HG03064 (cell line): ENCODE data around the gene MRC1.

ENCODE experiments used
- ATAC-seq: cut with Tn5 transposase; IDR thresholded peaks from one replicate; pipeline ENCODE4 v1.9.1; 2021; ENCODE audit warnings: low read depth; ENCODE audit not compliant: unreplicated experiment

Gene MRC1

GRCh38 chr10:17795083-17795482 is 14.1 kb upstream of the MRC1 start:
- no peak for ATAC-seq

DNA sequence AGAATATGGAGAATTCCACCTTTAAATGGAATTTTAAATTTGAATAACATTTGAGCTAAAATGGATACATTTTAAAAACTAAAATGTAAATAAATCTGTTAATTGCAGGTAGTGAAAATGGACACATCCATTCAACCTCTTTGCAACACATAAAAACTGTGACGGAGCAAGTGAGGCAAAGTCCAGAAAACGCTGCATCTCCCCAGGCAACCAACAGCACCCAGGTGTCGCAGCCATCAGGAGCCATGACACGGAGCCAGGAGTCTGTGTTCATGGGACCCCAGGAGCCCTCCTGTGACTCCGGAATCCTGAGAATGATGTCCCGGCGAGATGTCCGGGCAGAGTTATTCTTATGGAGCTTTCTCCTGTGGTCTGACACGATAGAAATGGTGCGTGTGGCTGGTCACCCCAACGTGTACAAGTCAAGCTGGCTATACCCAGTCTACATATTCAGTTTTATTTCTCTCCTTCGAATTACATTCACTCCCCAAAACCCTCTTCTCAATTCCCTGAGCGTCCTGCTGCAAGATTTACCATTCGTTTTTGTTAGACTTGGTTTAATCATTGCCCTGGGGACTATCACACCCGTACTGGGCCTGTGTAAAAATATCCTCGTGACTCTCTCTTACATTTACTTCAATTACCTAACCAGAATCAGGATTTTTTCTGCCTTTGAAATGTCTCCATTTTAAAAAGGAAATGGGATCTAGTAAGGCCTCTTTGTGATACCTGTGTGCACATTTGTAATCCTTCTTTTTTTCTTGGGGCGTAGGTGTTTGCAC is 13.1 kb upstream of the MRC1 start:
- ATAC-seq = no peak

GRCh38 chr10:17801507-17801906 is 7.6 kb upstream of the MRC1 start:
- no peak for ATAC-seq

GRCh38 chr10:17802350-17802749 is 6.8 kb upstream of the MRC1 start:
- ATAC-seq = no peak

DNA sequence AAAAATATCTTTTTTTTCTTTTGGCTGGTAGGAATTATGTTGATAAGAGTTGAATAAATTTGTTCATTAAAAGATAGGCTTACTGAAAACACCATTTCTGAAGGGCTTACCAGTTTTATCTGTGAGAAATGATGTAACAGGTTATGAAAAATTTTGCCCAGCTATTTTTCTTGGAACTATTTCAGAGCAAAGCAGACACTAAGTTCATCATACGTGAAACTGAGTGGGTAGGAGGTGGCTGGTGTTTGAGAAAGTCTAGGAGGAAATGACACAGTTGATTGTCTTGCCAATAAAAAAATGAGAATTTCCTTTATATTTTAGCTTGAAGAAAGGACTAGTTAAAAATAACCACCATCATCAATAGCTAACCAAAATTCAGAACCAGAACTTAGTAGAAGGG is 6.2 kb upstream of the MRC1 start:
- ATAC-seq = no peak

DNA sequence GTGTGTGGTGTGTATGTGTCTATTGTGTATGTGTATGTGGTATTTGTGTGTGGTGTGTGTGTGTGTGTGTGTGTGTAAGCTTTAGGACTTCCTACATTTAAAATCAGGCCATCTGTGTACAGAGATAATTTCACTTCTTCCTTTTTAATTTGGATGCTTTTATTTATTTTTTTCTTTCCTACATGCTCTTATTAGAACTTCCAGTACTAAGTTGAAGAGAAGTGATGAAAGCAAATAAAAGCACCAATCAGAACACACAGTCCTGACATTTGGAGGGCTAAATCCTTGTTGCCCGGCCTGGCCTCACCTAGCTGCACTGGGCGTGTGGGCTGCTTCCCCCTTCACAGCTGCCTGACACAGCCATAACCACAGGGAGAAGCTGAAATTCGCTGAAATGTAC is 3.8 kb upstream of the MRC1 start:
- ATAC-seq = no peak

DNA sequence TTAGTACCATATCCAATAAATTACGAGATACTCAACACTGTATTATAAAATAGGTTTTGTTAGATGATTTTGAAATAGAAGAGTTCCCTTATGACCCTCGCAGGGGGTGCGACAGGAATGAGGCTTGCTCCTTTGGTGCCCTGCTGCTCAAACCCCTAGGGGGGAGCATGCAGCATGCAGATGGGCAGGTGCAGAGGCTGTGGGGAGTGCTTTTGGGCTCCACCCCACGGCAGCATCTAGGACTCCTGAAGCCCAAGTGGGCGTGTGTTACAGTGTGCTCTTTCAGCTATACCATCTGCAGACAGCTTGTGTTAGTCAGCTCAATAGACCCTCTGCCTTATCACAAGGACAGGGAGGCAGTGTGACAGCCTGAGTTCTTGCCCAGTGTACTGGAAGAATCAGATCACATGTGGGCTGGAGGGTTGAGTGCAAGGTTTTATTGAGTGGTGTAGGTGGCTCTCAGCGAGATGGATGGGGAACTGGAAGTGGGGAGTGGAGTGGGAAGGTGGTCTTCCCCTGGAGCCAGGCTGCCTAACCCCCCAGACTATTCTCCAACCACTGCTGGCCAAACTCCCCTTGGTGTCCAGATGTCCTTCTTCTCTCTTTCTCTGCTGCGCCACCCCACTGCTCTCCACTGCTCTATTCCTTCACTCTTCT is 3.1 kb upstream of the MRC1 start:
- ATAC-seq = no peak

DNA sequence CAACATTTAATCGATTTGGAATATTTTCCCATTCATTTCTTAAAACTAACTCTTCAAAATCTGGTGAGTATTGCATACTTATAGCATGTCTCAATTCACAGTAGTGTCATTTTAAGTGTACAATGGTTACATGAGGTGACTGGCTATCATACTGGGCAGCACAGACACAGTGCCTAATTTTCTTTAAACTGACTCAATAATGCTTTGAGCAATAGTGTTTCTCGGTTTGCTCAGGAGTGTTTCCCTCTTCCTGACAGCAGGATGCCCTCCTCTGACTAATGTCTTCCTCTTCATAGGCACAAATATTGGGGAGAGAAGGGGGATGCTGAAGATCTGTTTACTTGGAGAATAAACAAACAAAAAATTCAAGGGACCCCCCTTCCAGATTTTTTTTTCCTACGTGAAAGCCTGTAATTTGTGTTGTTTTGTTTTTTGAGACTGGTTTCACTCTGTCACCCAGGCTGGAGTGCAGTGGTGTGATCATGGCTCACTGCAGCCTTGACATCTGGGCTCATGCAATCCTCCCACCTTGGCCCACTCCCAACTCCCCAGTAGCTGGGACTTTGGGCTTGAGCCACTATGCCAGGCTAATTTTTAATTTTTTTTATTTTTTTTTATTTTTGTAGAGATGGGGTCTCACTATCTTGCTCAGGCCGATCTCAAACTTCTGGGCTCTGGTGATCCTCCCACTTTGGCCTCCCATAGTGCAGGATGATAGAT is 2.2 kb downstream of the MRC1 start:
- no peak for ATAC-seq

DNA sequence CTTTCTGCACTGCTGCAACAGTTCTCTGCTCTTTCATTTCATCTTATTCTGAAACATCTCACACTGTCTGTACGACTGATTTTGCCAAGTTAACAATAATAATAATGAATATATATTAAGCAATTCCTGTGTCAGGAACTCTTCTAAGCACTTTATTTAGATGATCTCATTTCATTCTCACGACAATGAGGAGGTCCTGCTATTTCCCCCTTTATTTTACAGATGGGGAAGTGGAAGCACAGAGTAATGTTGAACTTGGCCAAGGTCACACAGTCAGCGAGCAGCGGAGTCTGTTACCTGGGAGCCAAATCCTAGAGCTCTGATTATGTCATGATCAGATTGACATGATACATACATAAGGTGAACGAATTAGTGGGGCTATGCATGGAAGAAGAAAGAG is 5.8 kb downstream of the MRC1 start:
- no peak for ATAC-seq

DNA sequence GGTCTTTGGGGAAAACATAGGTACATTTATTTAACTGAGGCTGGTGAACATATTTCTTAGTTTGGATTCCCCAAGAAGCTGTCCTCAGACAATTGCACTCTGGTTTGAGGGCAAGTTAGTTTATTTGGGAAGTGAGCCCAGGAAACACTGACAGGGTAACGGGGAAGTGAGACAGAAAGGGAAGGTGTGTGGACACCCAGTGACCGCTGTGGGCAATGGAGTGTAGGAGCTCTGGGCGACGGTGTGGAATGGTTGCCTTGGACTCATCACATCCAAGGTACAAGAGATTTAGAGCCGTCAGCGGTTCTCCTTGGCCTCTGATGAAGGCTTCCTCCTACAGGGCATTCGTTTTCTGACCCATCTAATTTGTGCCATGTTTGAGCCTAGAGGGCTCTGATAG is 7.1 kb downstream of the MRC1 start:
- ATAC-seq = no peak

- ATAC-seq = no peak
Measured at GRCh38 chr10:17817316-17817715, 8.2 kb downstream of the MRC1 start.

DNA sequence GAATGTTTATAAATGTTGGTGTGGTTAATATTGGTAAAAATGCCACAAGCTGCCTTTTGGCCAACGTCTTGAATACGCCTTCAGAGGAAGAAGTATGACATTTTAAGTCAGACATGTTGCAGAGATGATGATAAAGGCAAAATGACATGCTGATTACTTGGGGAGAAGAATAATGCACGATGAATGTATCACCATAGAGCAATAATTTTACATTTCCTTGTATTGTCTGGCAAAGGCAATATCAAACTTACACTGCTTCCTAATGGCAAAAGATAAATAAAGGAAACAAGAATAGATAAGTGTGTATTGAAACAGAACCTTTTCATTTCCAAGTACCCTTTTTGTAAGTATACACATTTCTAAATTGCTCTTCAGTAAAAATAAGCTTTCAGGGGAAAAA is 8.6 kb downstream of the MRC1 start:
- ATAC-seq = no peak

DNA sequence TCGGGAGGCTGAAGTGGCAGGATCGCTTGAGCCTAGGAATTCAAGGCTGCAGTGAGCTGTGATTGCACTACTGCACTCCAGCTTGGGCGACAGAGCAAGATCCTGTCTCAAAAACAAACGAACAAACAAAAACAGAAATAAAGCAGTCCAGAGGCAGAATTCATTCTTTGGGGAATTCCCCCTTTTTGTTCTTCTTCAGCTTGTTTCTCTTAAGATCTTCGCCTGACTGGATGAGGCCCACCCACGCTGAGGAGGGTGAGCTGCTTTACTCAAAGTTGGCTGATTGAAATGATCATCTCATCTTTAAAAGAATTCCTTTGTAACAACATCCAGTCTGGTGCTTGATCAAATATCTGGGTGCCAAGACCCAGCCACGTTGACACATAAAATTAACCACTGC is 10.7 kb downstream of the MRC1 start:
- no peak for ATAC-seq

DNA sequence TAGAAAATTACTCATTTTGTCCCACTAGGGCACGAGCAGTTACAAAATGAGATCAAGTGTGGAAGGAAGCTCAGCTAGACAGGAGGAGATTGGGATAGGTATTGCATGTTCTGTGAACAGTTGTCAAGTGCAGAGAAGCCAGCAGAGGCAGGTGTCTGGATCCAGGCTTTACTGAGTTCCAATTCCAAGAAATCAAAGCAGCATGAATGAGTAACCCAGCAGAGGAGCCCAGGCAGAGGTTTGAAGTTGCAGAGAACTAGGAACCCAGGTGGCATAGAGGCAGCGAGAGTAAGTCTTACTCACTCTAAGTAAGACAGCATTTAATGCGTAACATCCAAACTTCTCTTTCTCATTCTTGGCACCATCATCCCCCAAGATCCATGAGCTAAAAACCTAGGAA is 11.8 kb downstream of the MRC1 start:
- ATAC-seq = no peak

- ATAC-seq = no peak
Measured at GRCh38 chr10:17821893-17822292, 12.7 kb downstream of the MRC1 start.

GRCh38 chr10:17831341-17831740 is 22.2 kb downstream of the MRC1 start:
- no peak for ATAC-seq

DNA sequence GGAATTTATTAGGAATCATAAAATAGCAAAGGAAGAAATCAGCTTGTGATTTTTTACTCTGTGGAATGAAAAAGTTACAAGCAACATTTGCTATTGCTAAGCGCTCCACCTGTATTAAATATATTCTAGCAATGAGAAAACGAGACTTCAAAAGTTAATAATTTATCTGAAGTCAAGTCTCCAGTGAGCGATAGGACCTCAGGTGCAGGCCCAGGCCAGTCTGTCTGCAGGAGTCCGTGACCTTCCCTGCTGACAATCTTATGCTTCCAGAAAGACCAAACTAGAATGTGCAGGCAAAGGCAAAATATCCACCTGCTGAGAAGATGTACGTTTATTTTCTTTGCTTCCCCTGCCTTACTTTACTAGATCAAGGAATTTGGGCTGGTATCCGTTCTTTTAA is 22.7 kb downstream of the MRC1 start:
- no peak for ATAC-seq

- ATAC-seq = no peak
Measured at GRCh38 chr10:17833656-17834055, 24.5 kb downstream of the MRC1 start.

DNA sequence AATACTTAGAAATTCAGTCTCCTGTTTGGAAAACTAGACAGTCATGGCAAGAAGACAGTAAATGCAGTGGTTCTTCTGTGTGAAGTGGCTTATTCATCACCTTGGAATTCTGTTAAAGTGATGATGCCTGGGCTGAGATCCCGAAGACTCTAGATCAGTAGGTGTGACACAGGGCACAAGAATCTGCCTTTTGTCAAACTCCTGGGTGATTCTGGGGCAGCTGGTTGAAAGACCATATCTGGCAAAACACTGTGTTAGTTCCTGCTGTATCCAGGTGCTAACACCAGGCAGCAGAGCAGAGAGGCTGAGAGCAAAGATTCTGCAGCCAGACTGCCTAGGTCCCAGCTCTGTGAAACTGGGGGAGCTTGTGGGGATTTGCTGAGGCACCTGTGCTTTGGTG is 26.5 kb downstream of the MRC1 start:
- no peak for ATAC-seq

DNA sequence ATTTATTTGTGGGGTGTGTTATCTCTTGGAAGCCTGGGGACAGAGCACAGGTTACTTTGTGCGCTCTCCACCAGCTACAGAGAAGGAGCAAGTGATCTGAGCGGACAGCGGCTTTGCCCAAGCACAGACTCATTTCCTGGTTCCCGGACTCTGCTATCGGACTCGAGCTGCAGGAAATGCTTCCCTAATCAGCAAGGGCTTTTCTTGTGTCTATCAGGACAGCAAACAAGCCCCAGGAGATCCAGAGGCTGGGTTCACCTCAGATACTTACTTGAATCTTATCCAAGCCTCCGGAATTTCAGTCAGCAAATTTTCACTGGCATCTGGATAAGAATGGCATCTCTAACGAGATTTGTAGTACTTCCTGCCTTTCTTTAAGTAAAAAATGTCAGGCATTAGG is 27.8 kb downstream of the MRC1 start:
- ATAC-seq = no peak

DNA sequence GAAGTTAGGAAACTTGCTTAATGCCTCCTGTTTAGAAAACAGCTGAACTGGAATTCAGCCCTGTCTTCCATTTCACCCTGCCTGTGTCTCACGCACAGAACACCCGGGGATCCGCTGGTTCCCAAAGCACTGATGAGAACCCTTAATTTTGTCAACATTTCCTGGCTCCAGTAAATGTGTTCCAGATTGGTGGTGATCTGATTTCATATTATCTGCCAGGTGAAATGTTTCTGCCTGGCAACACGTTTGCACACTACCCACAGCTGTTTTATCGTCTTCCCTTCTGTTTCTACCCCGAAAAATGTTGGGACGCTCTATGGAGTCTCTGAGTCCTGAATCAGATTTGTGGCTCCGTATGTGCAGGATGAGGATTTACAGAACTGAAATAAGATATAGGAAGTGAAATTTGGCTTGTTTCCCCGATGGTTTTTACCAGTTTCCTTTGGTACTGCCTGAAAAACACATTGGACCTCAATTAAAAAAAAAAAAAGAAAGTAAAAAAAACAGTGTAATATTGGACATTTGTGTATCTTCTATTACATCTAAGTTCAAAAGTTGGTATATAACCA is 29.0 kb downstream of the MRC1 start:
- ATAC-seq = no peak
